Measurements from ENCODE around the gene S100G.

The S100G gene

DNA sequence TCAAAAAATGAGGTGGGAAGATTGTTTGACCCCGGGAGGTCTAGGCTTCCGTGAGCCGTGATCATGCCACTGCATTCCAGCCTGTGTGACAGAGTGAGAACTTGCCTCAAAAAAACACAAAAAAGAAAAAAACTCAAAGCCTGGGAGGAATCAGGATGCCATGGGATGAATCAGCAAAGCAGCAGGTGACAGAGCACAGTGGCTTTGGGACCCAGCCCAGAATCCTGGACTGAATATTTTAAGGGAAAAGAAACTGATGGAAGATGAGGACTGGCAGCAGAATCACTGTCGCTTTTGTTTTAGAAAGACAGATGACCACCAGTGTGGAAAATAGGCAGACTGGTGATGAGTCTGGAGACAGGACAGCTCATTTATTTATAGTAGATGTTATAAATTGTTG, 16.6 kb downstream of the S100G start:
- Histone ChIP-seq H4K20me1 (ENCODE audit: insufficient read depth, low read length) (no peaks in the 10 kb centered on the region), H2AFZ (ENCODE audit: low read depth, low read length) (no peak overlapping the region), H3K4me1 (ENCODE audit: insufficient read depth, low read length) (no peaks in the 10 kb centered on the region), H3K27me3 (ENCODE audit: insufficient read depth, low read length, poor library complexity) (no peaks in the 10 kb centered on the region), H3K27ac (ENCODE audit: low read length) (no peak overlapping the region), H3K36me3 (ENCODE audit: insufficient read depth, low read length) (peaks cover 16% of the 10 kb centered on the region), H3K4me3 (ENCODE audit: low read depth in 1 of 2, low read length in 2 of 2) (no peak overlapping the region), H3K79me2 (ENCODE audit: insufficient read depth, low read length) (no peaks in the 10 kb centered on the region), H3K9me3 (ENCODE audit: insufficient read depth, low read length, severe bottlenecking) (no peaks in the 10 kb centered on the region), H3K9ac (ENCODE audit: low read depth, low read length) (no peak overlapping the region), H3K4me2 (ENCODE audit: insufficient read depth, low read length) (no peak overlapping the region)
- DNase-seq (no peak), ATAC-seq (ENCODE audit: insufficient read depth, low read depth) (no peak)
- TF ChIP-seq, protein P1, sequence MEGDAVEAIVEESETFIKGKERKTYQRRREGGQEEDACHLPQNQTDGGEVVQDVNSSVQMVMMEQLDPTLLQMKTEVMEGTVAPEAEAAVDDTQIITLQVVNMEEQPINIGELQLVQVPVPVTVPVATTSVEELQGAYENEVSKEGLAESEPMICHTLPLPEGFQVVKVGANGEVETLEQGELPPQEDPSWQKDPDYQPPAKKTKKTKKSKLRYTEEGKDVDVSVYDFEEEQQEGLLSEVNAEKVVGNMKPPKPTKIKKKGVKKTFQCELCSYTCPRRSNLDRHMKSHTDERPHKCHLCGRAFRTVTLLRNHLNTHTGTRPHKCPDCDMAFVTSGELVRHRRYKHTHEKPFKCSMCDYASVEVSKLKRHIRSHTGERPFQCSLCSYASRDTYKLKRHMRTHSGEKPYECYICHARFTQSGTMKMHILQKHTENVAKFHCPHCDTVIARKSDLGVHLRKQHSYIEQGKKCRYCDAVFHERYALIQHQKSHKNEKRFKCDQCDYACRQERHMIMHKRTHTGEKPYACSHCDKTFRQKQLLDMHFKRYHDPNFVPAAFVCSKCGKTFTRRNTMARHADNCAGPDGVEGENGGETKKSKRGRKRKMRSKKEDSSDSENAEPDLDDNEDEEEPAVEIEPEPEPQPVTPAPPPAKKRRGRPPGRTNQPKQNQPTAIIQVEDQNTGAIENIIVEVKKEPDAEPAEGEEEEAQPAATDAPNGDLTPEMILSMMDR (IDR thresholded peaks at IDR 0.05; ENCODE audit: borderline replicate concordance, extremely low read depth, low read length, poor library complexity, severe bottlenecking), result no peak
- no peak for TF ChIP-seq EZH2 (IDR thresholded peaks at IDR 0.05; ENCODE audit: borderline replicate concordance, low read depth, low read length, severe bottlenecking)

DNA sequence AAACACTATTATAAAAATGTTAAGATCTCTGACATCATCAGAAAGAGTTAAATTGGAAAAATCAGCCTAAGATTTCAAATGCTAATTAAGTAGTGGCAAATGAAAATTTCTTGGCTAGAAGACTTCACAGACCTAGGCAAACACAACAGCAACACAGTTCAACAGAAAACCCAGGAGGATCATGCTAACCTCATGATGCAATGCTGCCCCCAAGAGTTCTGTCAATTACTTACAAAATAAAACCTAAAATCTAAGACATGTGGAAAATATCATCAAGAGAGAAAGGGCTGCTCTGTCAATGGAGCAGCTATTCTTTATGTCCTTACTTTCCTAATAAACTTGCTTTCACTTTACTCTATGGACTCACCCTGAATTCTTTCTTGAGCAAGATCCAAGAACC, 21.0 kb downstream of the S100G start:
- no peaks in the 10 kb centered on the region for H3K79me2 ChIP-seq (ENCODE audit: insufficient read depth, low read length)
- DNase-seq (no peak), ATAC-seq (ENCODE audit: insufficient read depth, low read depth) (peak; percentile 40; the same call in 1 of the 3 replicates)
- H3K4me1 ChIP-seq (ENCODE audit: insufficient read depth, low read length), result no peaks in the 10 kb centered on the region
- no peak overlapping the region for H3K27ac ChIP-seq (ENCODE audit: low read length)
- no peaks in the 10 kb centered on the region for H3K27me3 ChIP-seq (ENCODE audit: insufficient read depth, low read length, poor library complexity)
- no peak overlapping the region for H2AFZ ChIP-seq (ENCODE audit: low read depth, low read length)
- no peak overlapping the region for H3K9ac ChIP-seq (ENCODE audit: low read depth, low read length)
- no peaks in the 10 kb centered on the region for H3K9me3 ChIP-seq (ENCODE audit: insufficient read depth, low read length, severe bottlenecking)
- TF ChIP-seq EZH2 (IDR thresholded peaks at IDR 0.05; ENCODE audit: borderline replicate concordance, low read depth, low read length, severe bottlenecking), result no peak
- TF ChIP-seq, protein P1 (IDR thresholded peaks at IDR 0.05; ENCODE audit: borderline replicate concordance, extremely low read depth, low read length, poor library complexity, severe bottlenecking), result peak; percentile 26
- no peaks in the 10 kb centered on the region for H4K20me1 ChIP-seq (ENCODE audit: insufficient read depth, low read length)
- no peak overlapping the region for H3K4me2 ChIP-seq (ENCODE audit: insufficient read depth, low read length)
- H3K36me3 ChIP-seq (ENCODE audit: insufficient read depth, low read length), result peaks cover 10% of the 10 kb centered on the region
- no peak overlapping the region for H3K4me3 ChIP-seq (ENCODE audit: low read depth in 1 of 2, low read length in 2 of 2)

DNA sequence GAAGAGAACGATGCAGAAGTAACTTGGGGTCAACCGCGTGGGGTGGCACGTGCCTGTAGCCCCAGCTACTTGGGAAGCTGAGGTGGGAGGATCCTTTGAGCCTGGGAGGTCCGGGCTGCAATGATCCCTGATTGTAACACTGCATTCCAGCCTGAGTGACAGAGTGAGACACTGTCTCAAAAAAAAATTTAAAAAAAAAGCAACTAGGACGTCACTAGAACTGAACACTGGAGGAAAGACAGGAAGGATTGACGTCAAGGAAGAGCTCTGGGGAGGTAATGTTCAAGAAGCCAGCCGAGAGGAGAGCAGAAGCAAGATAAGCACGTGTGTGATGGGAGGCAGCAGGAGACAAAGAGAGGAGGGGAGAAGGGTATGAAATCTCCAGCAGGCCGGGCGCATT, 28.7 kb downstream of the S100G start:
- peaks cover 31% of the 10 kb centered on the region; the same call in 1 of the 2 replicates for H3K36me3 ChIP-seq (ENCODE audit: insufficient read depth, low read length)
- H3K27me3 ChIP-seq (ENCODE audit: insufficient read depth, low read length, poor library complexity), result no peaks in the 10 kb centered on the region

More for the DNA sequence above, 28.7 kb downstream of the S100G start:
- Histone ChIP-seq H3K79me2 (ENCODE audit: insufficient read depth, low read length) (no peaks in the 10 kb centered on the region), H3K9ac (ENCODE audit: low read depth, low read length) (no peak overlapping the region), H2AFZ (ENCODE audit: low read depth, low read length) (no peak overlapping the region), H3K9me3 (ENCODE audit: insufficient read depth, low read length, severe bottlenecking) (no peaks in the 10 kb centered on the region), H3K4me1 (ENCODE audit: insufficient read depth, low read length) (no peaks in the 10 kb centered on the region), H3K4me2 (ENCODE audit: insufficient read depth, low read length) (no peak overlapping the region), H3K4me3 (ENCODE audit: low read depth in 1 of 2, low read length in 2 of 2) (no peak overlapping the region), H3K27ac (ENCODE audit: low read length) (no peak overlapping the region), H4K20me1 (ENCODE audit: insufficient read depth, low read length) (no peaks in the 10 kb centered on the region)
- ATAC-seq (ENCODE audit: insufficient read depth, low read depth) (no peak), DNase-seq (no peak)
- TF ChIP-seq, protein P1 (IDR thresholded peaks at IDR 0.05; ENCODE audit: borderline replicate concordance, extremely low read depth, low read length, poor library complexity, severe bottlenecking), result no peak
- no peak for TF ChIP-seq EZH2 (IDR thresholded peaks at IDR 0.05; ENCODE audit: borderline replicate concordance, low read depth, low read length, severe bottlenecking)

All from DND-41 (cell line).